ENCODE results near the gene OR5C1.
"Not testable (repeated sequence)": the region's sequence is repeated elsewhere in the genome, so short reads cannot be mapped to it uniquely, and the experiment has no call there.

Gene OR5C1

DNA sequence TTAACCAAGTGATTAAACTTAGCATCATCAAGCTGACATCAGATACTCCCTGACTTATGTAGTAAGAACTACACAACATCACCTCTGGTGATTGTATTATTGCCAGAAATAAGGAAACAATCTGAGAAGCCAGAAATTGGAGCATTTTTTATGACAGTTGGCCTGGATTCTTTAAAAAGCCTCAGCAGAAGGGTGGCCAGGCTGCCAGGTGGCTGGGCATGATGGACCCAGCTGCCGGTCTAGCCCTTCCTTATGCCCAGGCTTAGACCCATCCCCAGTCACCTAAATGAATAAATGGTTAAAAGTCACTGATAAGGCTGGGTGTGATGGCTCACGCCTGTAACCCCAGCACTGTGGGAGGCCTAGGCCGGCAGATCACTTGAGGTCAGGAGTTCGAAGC, 24.0 kb downstream of the OR5C1 start:
- no peak for DNase-seq

DNA sequence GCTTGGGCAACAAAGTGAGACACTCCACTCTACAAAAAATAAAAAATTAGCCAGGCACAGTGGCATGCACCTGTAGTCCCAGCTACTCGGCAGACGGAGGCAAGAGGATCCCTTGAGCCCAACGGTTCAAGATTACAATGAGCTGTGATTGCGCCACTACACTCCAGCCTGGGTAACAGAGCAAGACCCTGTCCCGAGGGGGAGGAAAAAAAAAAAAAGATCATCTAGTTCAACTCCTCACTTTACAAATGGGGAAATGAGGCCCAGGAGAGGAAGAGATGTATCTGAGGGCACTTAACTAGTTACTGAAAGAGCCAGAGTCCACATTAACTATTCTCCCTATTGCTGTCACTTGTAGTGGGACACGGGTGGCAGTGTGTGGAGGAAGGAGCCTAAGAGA, 25.8 kb downstream of the OR5C1 start:
- no peak for DNase-seq

DNA sequence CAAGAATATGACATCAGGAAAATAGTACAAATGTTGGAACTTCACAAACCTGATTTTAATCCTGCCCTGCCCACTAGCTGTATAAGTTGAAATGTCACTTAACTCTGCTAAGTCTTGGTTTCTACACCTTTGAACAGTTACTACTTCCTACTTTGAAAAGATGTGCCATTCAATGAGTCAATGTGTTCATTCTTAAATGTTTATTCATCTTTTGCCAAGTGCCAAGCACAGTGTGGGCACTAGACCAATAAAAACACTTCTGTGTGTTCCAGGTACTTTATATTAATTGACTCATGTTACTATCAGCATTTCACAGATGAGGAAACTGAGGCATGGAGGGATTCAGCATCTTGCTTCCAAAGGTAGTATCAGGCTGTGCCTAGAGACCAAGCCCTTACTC, 26.8 kb downstream of the OR5C1 start:
- DNase-seq, result no peak

DNA sequence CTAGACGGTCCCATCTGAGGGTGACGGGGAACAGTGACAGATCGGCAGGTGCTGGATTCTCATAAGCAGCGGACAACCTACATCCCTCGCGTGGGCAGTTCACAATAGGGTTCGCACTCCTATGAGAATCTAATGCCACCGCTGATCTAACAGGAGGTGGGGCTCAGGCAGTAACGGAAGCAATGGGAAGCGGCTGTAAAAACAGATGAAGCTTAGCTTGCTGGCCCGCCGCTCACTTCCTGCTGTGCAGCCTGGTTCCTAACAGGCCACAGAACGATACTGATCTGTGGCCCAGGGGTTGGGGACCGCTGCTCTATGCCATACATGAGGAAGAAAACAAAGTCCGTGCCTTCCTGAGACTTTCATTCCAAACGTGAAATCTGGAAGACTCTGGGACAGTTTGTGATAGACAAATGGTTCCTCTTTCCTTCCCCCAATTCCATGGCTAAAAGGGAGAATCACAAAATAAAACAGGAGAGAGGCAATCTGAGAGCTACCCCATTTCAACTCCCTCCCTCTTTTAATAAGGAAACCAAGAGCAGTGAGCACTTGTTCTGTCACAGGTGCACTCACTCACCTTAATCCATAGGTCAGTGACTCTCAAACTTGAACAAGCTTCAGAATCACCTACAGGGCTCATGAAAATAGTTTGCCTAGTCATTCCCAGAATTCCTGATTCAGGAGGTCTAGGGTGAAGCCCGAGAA, 27.6 kb downstream of the OR5C1 start:
- DNase-seq, result no peak

DNA sequence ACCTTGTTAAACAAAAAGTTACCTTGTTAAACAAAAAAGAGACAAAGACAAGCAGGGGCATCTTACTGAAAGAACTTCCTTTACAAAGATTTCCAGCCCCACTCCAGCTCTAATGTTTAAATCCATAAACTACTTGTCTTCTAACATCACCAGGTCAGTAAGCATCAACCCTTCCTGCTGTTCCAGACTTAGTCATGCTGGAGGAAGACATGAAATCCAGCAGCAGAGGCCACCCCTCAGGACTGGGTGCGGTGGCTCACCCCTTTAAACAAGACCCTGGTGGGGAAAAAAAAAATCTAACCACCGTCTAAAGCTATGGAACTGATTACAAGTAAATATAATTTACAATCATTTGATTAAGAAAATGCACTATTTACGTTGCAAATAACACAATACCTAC, 30.6 kb downstream of the OR5C1 start:
- no peak for DNase-seq

DNA sequence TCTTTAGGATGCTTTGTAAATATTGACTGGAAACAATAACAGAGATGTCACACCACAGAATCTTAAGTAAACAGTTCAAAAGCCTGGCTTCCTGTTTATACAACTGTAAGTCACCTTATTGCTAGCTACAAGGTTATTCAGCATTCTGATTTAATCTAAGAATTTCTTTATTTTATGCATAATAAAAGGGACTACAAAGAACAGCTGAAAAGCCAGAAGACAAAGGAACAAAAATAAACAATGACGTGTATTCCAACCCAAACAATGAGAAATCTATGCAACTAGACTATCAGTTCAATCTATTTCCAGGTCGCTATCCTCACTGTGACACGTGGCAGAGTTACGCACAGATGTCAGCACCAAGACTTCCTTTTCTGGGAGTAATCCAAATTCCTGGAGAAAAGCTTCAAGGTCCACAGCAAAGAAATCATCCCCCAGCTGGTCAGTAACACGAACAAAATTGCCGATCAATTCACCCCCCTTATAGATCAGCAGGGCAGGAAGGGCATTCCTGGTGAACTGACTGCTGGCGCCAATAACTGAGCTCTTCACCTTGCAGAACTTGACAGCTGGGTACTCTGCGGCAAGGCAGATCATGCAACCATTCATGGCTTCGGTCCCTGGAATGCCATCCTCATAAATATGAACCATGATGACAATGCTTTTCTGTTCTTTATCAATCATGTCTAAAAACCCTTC, 31.2 kb downstream of the OR5C1 start:
- no peak for DNase-seq

DNA sequence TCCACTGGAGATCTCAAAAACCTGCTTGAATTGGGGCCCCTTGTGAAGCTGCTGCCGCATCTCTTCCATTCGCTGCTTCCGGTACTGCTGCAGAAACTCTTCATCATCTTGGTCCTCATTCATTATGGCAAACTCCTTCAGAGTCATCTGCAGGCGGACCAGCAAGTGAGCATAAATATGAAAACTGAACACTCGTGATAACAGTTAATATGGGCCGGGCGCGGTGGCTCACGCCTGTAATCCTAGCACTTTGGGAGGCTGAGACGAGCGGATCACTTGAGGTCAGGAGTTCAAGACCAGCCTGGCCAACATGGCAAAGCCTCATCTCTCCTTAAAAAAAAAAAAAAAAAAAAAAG, 31.7 kb downstream of the OR5C1 start:
- no peak for DNase-seq

DNA sequence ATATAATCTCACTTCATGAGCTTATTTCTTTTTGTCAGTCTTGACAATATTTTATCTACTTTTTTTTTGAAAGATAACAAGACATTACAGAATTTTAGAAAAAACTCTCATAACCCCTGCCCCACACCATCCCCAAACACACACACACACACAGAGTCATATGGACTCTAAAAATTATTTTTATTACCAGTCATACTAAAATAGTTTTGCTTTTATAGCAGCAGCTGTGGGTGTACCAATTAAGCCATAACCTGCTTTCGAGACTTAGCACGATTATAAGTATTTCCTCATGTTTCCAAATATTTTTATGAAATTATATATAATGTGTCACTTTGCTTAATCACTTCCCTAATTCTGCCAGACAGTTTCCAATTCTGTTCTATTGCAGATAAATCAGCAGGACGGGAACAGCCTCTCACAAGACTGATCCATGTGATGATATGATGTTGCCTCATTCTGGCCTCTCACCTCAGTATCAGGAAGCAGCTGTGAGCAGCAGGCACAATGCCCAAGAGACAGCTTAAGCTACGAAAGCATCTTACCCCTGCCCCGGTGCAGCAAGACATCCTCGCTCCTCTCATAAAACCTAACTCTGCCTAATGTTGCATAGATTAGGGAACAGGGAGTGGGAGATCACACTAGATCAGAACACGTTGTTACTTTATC, 32.7 kb downstream of the OR5C1 start:
- no peak for DNase-seq

DNA sequence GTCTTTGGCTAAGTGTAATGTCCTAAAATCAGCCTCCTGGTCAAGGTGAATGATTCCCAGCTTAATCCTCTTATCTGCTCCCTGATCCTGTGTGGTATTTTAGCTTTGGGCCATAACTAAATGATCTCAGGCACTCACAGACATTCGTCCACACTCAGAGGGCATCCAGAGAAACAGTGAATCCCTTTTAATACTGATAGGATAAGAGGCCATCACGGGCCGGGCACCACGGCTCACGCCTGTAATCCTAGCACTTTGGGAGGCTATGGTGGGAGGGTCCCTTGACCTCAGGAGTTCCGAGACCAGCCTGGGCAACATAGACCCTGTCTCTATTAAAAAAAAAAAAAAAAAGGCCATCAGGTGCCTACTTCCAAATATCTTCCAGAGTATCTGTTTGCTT, 33.3 kb downstream of the OR5C1 start:
- DNase-seq, result no peak

DNA sequence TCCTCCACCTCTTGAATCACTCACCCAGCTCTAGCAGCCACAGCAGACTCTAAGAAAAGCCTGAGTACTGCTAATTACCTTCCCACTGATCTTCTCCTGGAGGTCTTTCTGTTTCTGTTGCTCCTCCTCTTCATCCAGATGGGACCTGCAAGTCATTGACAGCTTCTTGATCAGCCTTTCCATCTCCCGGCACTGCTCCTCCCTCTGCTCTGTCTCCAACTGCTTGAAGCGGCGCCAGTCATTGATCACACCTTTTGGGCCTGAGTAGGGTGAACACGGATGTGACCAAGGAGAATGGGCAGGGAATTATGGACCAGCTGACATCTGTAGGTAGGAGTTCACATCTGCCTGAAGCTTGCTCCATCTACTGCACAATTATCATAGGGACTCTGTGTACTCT, 34.2 kb downstream of the OR5C1 start:
- no peak for DNase-seq

DNA sequence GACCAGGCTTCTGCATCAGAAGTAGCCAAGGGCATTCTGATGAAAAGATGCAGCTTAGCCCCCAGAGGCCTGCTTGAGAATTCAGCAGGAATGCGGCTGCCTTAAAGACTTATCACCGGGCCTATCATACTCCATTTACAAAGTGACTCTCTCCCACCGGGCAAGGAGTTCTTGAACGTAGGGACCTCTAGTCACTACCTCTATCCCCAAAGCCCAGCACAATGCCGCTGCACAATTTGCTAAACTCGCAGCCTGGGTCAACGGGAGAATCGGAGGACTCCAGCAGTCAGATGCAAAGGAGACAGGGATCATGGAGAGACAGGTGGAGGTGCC, 39.0 kb downstream of the OR5C1 start:
- DNase-seq, result no peak

DNA sequence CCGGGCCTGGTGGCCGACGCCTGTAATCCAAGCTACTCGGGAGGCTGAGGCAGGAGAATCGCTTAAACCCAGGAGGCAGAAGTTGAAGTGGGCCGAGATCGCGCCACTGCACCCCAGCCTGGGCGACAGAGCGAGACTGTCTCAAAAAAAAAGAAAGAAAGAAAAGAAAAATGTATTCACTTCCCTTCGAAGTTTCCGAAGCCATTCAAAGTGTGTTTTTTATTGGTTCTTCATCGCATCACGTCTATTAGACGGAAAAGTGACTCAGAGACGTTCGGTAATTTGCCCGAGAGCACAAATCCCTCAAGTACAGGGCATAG, 40.2 kb downstream of the OR5C1 start:
- DNase-seq, result not testable (repeated sequence)

DNA sequence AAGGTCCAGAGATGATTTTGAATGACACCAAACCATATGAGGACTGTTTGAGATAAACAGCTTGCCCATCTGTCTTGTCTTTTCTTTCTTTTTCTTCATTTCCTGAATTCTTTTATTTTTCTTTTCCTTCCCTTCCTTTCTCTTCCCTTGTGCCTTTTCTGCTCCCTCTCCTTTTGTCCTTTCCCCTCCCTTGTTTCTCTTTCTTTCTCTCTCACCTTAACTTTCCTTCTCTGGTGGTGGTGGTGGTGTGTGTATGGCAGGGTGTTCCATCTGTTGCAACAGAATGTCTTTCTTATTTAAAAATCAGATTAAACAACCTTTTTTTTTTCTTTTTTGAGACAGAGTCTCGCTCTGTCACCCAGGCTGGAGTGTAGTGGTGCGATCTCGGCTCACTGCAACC, 43.5 kb downstream of the OR5C1 start:
- DNase-seq, result no peak

DNA sequence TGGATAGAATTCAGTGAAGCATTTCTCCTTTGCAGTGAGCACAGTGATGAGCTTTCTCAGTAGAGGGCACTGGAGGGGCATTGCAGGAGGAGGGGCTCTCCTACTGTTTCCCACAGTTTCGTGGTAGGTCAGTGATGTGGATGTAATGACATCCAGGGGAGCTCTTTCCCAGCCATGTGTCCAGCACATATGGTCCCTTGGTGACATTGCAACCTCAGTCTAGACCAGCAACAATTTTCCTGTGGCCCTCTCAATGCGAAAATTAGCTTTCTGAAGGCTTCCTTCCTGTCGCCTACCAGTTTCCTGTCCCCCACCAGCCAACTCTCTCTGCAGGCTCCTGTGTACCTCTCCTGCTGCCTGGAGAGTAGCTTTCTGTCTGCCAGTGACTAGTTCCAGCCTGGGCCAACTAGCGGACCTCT, 46.6 kb downstream of the OR5C1 start:
- DNase-seq, result no peak

DNA sequence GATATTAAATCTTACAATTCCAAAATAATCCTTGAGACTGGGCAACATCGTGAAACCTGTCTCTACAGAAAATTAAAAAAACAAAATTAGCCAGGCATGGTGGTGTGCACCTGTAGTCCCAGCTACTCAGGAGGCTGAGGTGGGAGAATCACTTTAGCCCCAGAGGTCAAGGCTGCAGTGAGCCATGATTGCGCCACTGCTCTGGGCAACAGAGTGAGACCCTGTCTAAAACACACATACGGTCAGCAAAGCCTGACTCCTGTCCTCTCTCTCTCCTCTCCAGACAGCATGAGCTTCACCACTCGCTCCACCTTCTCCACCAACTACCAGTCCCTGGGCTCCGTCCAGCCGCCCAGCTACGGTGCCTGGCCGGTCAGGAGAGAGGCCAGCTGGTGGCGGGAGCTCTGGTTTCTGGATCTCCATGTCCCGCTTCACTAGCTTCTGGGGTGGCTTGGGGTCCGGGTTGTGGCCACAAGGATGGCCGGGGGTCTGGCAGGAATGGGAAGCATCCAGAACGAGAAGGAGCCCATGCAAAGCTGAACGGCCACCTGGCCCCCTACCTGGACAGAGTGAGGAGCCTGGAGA, 48.6 kb downstream of the OR5C1 start:
- DNase-seq, result no peak

DNA sequence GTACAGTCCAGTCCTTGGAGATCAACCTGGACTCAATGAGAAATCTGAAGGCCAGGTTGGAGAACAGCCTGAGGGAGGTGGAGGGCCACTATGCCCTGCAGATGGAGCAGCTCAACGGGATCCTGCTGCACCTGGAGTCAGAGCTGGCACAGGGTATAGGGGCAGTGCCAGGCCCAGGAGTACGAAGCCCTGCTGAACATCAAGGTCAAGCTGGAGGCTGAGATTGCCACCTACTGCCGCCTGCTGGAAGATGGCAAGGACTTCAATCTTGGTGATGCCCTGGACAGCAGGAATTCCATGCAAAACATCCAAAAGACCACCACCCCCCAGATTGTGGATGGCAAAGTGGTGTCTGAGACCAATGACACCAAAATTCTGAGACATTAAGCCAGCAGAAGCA, 49.7 kb downstream of the OR5C1 start:
- DNase-seq, result not testable (repeated sequence)

All from NCI-H526 treated with DMSO at 0.1 percent for 48 hours (cell line).